Hepatocyte (in vitro differentiated cells): ENCODE measurements around the gene MARCHF5. TPM values are rescaled to one million over a fixed set of nuclear protein-coding genes. Genes with fewer than 3 reads are reported as not detected.

ENCODE experiments used
- DNase-seq: peaks from one replicate; pipeline ENCODE4 v3.0.0-alpha.2; 2016; ENCODE audit warnings: low spot score
- H2AFZ ChIP-seq: fragments of 200-600 bp; sonication (generic); 2 replicates; pipeline ENCODE4 v1.6.0; 2016; ENCODE audit warnings: antibody characterized with exemption, mild to moderate bottlenecking
- H3K27ac ChIP-seq: fragments of 200-600 bp; sonication (generic); 2 replicates; pipeline ENCODE4 v1.5.1; 2016; ENCODE audit warnings: mild to moderate bottlenecking
- H3K27me3 ChIP-seq: fragments of 200-600 bp; sonication (generic); 2 replicates; pipeline ENCODE4 v1.6.1; 2016
- H3K36me3 ChIP-seq: fragments of 200-600 bp; sonication (generic); replicated peaks from 2 replicates; pipeline ENCODE4 v1.5.1; 2016; ENCODE audit warnings: low read depth; ENCODE audit not compliant: insufficient read depth
- H3K4me1 ChIP-seq: fragments of 200-600 bp; sonication (generic); 2 replicates; pipeline ENCODE4 v1.5.1; 2016; ENCODE audit warnings: mild to moderate bottlenecking, moderate library complexity; ENCODE audit not compliant: insufficient read depth
- H3K4me2 ChIP-seq: fragments of 200-600 bp; sonication (generic); 2 replicates; pipeline ENCODE4 v1.6.0; 2016
- H3K4me3 ChIP-seq: fragments of 200-600 bp; sonication (generic); 2 replicates; pipeline ENCODE4 v1.5.1; 2016; ENCODE audit warnings: mild to moderate bottlenecking
- H3K79me2 ChIP-seq: fragments of 200-600 bp; sonication (generic); 2 replicates; pipeline ENCODE4 v1.6.0; 2017; ENCODE audit warnings: mild to moderate bottlenecking
- H3K9me2 ChIP-seq: fragments of 200-600 bp; sonication (generic); replicated peaks from 2 replicates; pipeline ENCODE4 v1.6.0; 2017; ENCODE audit warnings: mild to moderate bottlenecking; ENCODE audit not compliant: insufficient read depth
- H3K9me3 ChIP-seq: fragments of 200-600 bp; sonication (generic); 2 replicates; pipeline ENCODE4 v1.5.1; 2016; ENCODE audit warnings: low read depth, mild to moderate bottlenecking
- H4K20me1 ChIP-seq: fragments of 200-600 bp; sonication (generic); 2 replicates; pipeline ENCODE4 v1.6.0; 2016; ENCODE audit warnings: mild to moderate bottlenecking; ENCODE audit not compliant: insufficient read depth, poor library complexity, severe bottlenecking
- CTCF ChIP-seq: fragments of 200-600 bp; sonication (generic); IDR thresholded peaks from 2 replicates; pipeline ENCODE4 v1.5.1; 2016; ENCODE audit warnings: antibody characterized with exemption, mild to moderate bottlenecking; ENCODE audit not compliant: poor library complexity
- EZH2 ChIP-seq: fragments of 200-600 bp; sonication (generic); IDR thresholded peaks from 2 replicates; pipeline ENCODE4 v1.6.1; 2016; ENCODE audit warnings: antibody characterized with exemption, mild to moderate bottlenecking, borderline replicate concordance
- EZH2phosphoT487 ChIP-seq: fragments of 200-600 bp; sonication (generic); IDR thresholded peaks from one replicate; pipeline ENCODE4 v1.6.1; 2018; ENCODE audit warnings: antibody characterized with exemption, mild to moderate bottlenecking, low read depth, moderate library complexity; ENCODE audit not compliant: unreplicated experiment, severe bottlenecking
- WGBS: methylation state at CpG from one replicate; pipeline ENCODE4 v1.1.6; 2016; ENCODE audit warnings: low lambda C conversion rate; ENCODE audit errors: missing lambda C conversion rate; 5-methylcytosine and 5-hydroxymethylcytosine counted together
- polyA plus RNA-seq: library from polyadenylated mRNA; unstranded; fragments of >200 nt; fragmentation: Nextera tagmentation; extraction: Ambion mirVana; gene quantifications from 2 replicates; pipeline ENCODE4 v1.2.1, GENCODE V29; 2016
- total RNA-seq: library from RNA; depleted of rRNA; stranded (reverse); fragments of >200 nt; gene quantifications from 2 replicates; pipeline ENCODE4 v1.2.3, GENCODE V29; 2014

Gene MARCHF5
- total and polyA plus RNA-seq, 2 experiments from 2014 or later, result 36.4 to 62.2 TPM

- Histone ChIP-seq H3K4me2 (peak overlapping the region; percentile 48), H3K27ac (peak overlapping the region; percentile 83)
Measured at GRCh38 chr10:92284112-92284704, 6.8 kb upstream of the MARCHF5 start.

GRCh38 chr10:92290076-92290836, 711 bp upstream of the MARCHF5 start:
- Histone ChIP-seq H3K27ac (peak overlapping the region; percentile 89), H3K9me2 (no peaks in the 10 kb centered on the region), H3K4me1 (peaks cover 7% of the 10 kb centered on the region), H3K79me2 (peaks cover 71% of the 10 kb centered on the region), H2AFZ (peak overlapping the region; percentile 80), H3K9me3 (no peaks in the 10 kb centered on the region), H3K4me3 (peak overlapping the region; percentile 58), H4K20me1 (peaks cover 25% of the 10 kb centered on the region), H3K27me3 (no peaks in the 10 kb centered on the region), H3K4me2 (peak overlapping the region; percentile 80), H3K36me3 (no peaks in the 10 kb centered on the region)
- TF ChIP-seq CTCF, result no peak
- TF ChIP-seq EZH2, result no peak
- no peak for TF ChIP-seq EZH2phosphoT487
- peak; percentile 58 for DNase-seq
- WGBS, result 2% methylated on average over 31 of the region's 33 CpGs

More at GRCh38 chr10:92284112-92284704, 6.8 kb upstream of the MARCHF5 start:
- TF ChIP-seq CTCF (no peak), EZH2 (no peak), EZH2phosphoT487 (no peak)
- peak; percentile 33 for DNase-seq
- Histone ChIP-seq H3K4me1 (no peaks in the 10 kb centered on the region), H2AFZ (no peak overlapping the region), H3K27me3 (no peaks in the 10 kb centered on the region), H3K36me3 (no peaks in the 10 kb centered on the region), H4K20me1 (no peaks in the 10 kb centered on the region), H3K9me3 (no peaks in the 10 kb centered on the region), H3K9me2 (no peaks in the 10 kb centered on the region), H3K79me2 (peaks cover 40% of the 10 kb centered on the region), H3K4me3 (no peak overlapping the region)
- 81% methylated on average over 9 of the region's 10 CpGs for WGBS

GRCh38 chr10:92291616-92291865, 574 bp downstream of the MARCHF5 start:
- TF ChIP-seq EZH2 (no peak), EZH2phosphoT487 (no peak), CTCF (no peak)
- peaks cover 7% of the 10 kb centered on the region for H3K4me1 ChIP-seq
- no peaks in the 10 kb centered on the region for H3K9me3 ChIP-seq
- H2AFZ ChIP-seq, result peak overlapping the region; percentile 88
- peak overlapping the region; percentile 82 for H3K4me2 ChIP-seq
- H3K4me3 ChIP-seq, result peak overlapping the region; percentile 61
- no peaks in the 10 kb centered on the region for H3K36me3 ChIP-seq
- DNase-seq, result no peak
- H3K79me2 ChIP-seq, result peaks cover 82% of the 10 kb centered on the region
- H3K9me2 ChIP-seq, result no peaks in the 10 kb centered on the region
- peaks cover 37% of the 10 kb centered on the region for H4K20me1 ChIP-seq
- H3K27ac ChIP-seq, result peak overlapping the region; percentile 90
- WGBS, result under 1% methylated on average over 10 of the region's 10 CpGs
- no peaks in the 10 kb centered on the region for H3K27me3 ChIP-seq
